Fibroblast of lung (primary cell): ENCODE measurements around the gene FMN1. TPM values are rescaled to one million over a fixed set of nuclear protein-coding genes. Genes with fewer than 3 reads are reported as not detected.

Experiments
- DNase-seq, 2 donors: peaks; one replicate each; pipeline versions ENCODE4 v3.0.0 to v3.0.0-alpha.2; 2010; ENCODE audit warnings: low read depth in 2 of 2
- H2AFZ ChIP-seq: 2 replicates; pipeline ENCODE4 v1.5.1; 2012; ENCODE audit warnings: low read length, control low read depth, inconsistent platforms
- H3K27ac ChIP-seq: 2 replicates; pipeline ENCODE4 v1.5.1; 2011; ENCODE audit warnings: low read length, control low read depth; ENCODE audit not compliant: insufficient read depth
- H3K27me3 ChIP-seq: 2 replicates; pipeline ENCODE4 v1.5.1; 2011; ENCODE audit warnings: mild to moderate bottlenecking, low read length; ENCODE audit not compliant: control insufficient read depth, insufficient read depth
- H3K36me3 ChIP-seq: 2 replicates; pipeline ENCODE4 v1.5.1; 2011; ENCODE audit warnings: low read length; ENCODE audit not compliant: control insufficient read depth, insufficient read depth
- H3K4me1 ChIP-seq: 2 replicates; pipeline ENCODE4 v1.5.1; 2011; ENCODE audit warnings: low read length; ENCODE audit not compliant: control insufficient read depth, insufficient read depth; ENCODE audit errors: extremely low read depth
- H3K4me2 ChIP-seq: 2 replicates; pipeline ENCODE4 v1.5.1; 2011; ENCODE audit warnings: low read length, control low read depth; ENCODE audit not compliant: insufficient read depth; ENCODE audit errors: extremely low read depth
- H3K4me3 ChIP-seq, 4 experiments: fragments of 200-600 bp in 1 of 4; sonication (generic) in 1 of 4; replicated peaks in 1 of 4; 2 replicates each; pipeline ENCODE4 v1.5.1; 2011 to 2016; ENCODE audit warnings: low read length in 4 of 4, low read depth in 3 of 4, mild to moderate bottlenecking in 3 of 4, control low read depth in 2 of 4, inconsistent platforms in 1 of 4, mixed read lengths in 1 of 4; ENCODE audit not compliant: insufficient read depth in 1 of 4; ENCODE audit errors: control extremely low read depth in 1 of 4
- H3K79me2 ChIP-seq: 2 replicates; pipeline ENCODE4 v1.5.1; 2012; ENCODE audit warnings: mild to moderate bottlenecking, low read length, inconsistent platforms; ENCODE audit not compliant: control insufficient read depth, insufficient read depth
- H3K9ac ChIP-seq: 2 replicates; pipeline ENCODE4 v1.5.1; 2011; ENCODE audit warnings: mild to moderate bottlenecking, low read length, control low read depth; ENCODE audit not compliant: insufficient read depth
- H3K9me3 ChIP-seq: 2 replicates; pipeline ENCODE4 v1.5.1; 2012; ENCODE audit warnings: low read depth, low read length; ENCODE audit not compliant: control insufficient read depth, insufficient read depth
- H4K20me1 ChIP-seq: 2 replicates; pipeline ENCODE4 v1.5.1; 2011; ENCODE audit warnings: low read length; ENCODE audit not compliant: control insufficient read depth, insufficient read depth; ENCODE audit errors: extremely low read depth
- CTCF ChIP-seq, 2 donors: IDR thresholded peaks in 1 of 2; conservative IDR thresholded peaks in 1 of 2; 1 replicate in 1 of 2; 2 replicates in 1 of 2; pipeline ENCODE4 v1.5.1; 2011 to 2012; ENCODE audit warnings: low read length in 2 of 2, control low read depth in 1 of 2, inconsistent platforms in 1 of 2, low read depth in 1 of 2, mild to moderate bottlenecking in 1 of 2
- EZH2 ChIP-seq: IDR thresholded peaks from 2 replicates; pipeline ENCODE4 v1.5.1; 2012; ENCODE audit warnings: low read length, control low read depth, mild to moderate bottlenecking; ENCODE audit errors: missing control alignments
- polyA plus RNA-seq, 2 donors: library from polyadenylated mRNA; depleted of rRNA in 1 of 2; stranded (reverse) in 1 of 2; unstranded in 1 of 2; fragments of >200 nt; gene quantifications; 2 replicates each; pipeline ENCODE4 v1.2.1, GENCODE V29; 2011 to 2012; ENCODE audit warnings: missing spikeins in 1 of 2
- total RNA-seq: library from RNA; depleted of rRNA; stranded (reverse); fragments of >200 nt; gene quantifications from 2 replicates; pipeline ENCODE4 v1.2.1, GENCODE V29; 2014

FMN1 gene
- total and polyA plus RNA-seq, 2 donors (not counting 1 experiment from before 2014, with no cell fraction given) = 7.5 to 43.8 TPM

GRCh38 chr15:33051528-33051927 is 143.0 kb downstream of the FMN1 start:
- H3K4me1 ChIP-seq = peaks cover 5% of the 10 kb centered on the region
- TF ChIP-seq CTCF (conservative IDR thresholded peaks at IDR 0.05 in 1 of 2, IDR thresholded peaks at IDR 0.05 in 1 of 2; ENCODE audit: low read depth in 1 of 2, low read length in 2 of 2) (no peak), EZH2 (no peak)
- no peak for DNase-seq
- H2AFZ ChIP-seq = no peak overlapping the region
- no peak overlapping the region for H3K27ac ChIP-seq
- H3K9ac ChIP-seq = no peak overlapping the region
- no peak overlapping the region for H3K4me3 ChIP-seq
- H3K79me2 ChIP-seq = peaks cover 55% of the 10 kb centered on the region
- H3K27me3 ChIP-seq = no peaks in the 10 kb centered on the region
- no peak overlapping the region for H3K4me2 ChIP-seq
- H4K20me1 ChIP-seq = no peaks in the 10 kb centered on the region
- peaks cover 2% of the 10 kb centered on the region for H3K36me3 ChIP-seq
- H3K9me3 ChIP-seq = no peaks in the 10 kb centered on the region

GRCh38 chr15:33048255-33048654 is 146.3 kb downstream of the FMN1 start:
- DNase-seq = no peak
- peaks cover 2% of the 10 kb centered on the region for H3K36me3 ChIP-seq

GRCh38 chr15:33047077-33047476 is 147.4 kb downstream of the FMN1 start:
- Histone ChIP-seq H3K4me3 (no peak overlapping the region), H3K79me2 (peaks cover 38% of the 10 kb centered on the region), H4K20me1 (no peaks in the 10 kb centered on the region), H3K4me1 (no peaks in the 10 kb centered on the region), H3K36me3 (no peaks in the 10 kb centered on the region), H3K4me2 (no peak overlapping the region), H3K27me3 (no peaks in the 10 kb centered on the region), H2AFZ (no peak overlapping the region), H3K27ac (no peak overlapping the region), H3K9ac (no peak overlapping the region), H3K9me3 (no peaks in the 10 kb centered on the region)
- no peak for DNase-seq
- no peak for TF ChIP-seq EZH2
- TF ChIP-seq CTCF (conservative IDR thresholded peaks at IDR 0.05 in 1 of 2, IDR thresholded peaks at IDR 0.05 in 1 of 2; ENCODE audit: low read depth in 1 of 2, low read length in 2 of 2) = no peak

More at GRCh38 chr15:33048255-33048654, 146.3 kb downstream of the FMN1 start:
- Histone ChIP-seq H3K27ac (no peak overlapping the region), H3K9me3 (no peaks in the 10 kb centered on the region), H3K79me2 (peaks cover 44% of the 10 kb centered on the region), H2AFZ (no peak overlapping the region), H3K4me2 (no peak overlapping the region), H3K4me3 (no peak overlapping the region), H3K4me1 (no peaks in the 10 kb centered on the region), H3K27me3 (no peaks in the 10 kb centered on the region), H4K20me1 (no peaks in the 10 kb centered on the region), H3K9ac (no peak overlapping the region)
- TF ChIP-seq CTCF (conservative IDR thresholded peaks at IDR 0.05 in 1 of 2, IDR thresholded peaks at IDR 0.05 in 1 of 2; ENCODE audit: low read depth in 1 of 2, low read length in 2 of 2) (no peak), EZH2 (no peak)
